SKM-1 treated with dmso at 0.1 percent for 144 hours (cell line): Measurements from ENCODE around the gene JADE3.

Experiments
- DNase-seq: peaks from one replicate; lab custom pipeline; 2025; ENCODE audit not compliant: unreplicated experiment; lab: John Stamatoyannopoulos, UW

JADE3 gene

DNA sequence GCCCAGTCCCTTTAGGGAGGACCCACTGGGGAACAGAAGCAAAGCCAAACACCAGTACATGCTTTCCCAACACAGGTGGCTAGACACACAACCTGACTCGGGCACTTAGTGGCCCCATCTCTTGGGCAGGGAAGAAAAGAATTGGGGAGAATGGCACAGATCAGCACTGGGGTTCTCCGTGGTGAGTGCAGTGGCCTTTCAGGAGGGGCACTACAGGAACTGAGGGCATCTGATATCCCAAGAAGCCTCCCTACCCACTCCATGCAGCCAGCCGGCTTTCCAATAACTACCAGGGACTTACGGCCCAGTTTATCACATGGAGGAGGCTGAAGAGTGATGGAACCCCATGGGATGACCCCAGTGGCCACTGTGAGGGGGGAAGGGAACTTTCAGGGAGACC lies 189.0 kb downstream of the JADE3 start:
- DNase-seq: no peak
